Lower lobe of right lung (tissue), 2 donors: ENCODE measurements around the gene CD177. TPM values are rescaled to one million over a fixed set of nuclear protein-coding genes. Genes with fewer than 3 reads are reported as not detected.

Experiments
- ATAC-seq, 2 donors: fragments of 200-7000 bp; cut with Tn5 transposase; one replicate each; pipeline ENCODE4 v1.9.1; 2020 to 2022; ENCODE audit warnings: mild to moderate bottlenecking in 2 of 2, moderate library complexity in 2 of 2
- DNase-seq: peaks from one replicate; pipeline ENCODE4 v3.0.0-alpha.2; 2020
- H3K27ac ChIP-seq: fragments of 200-600 bp; one replicate; pipeline ENCODE4 v1.8.0; 2022
- H3K27me3 ChIP-seq: fragments of 200-600 bp; one replicate; pipeline ENCODE4 v1.8.0; 2022; ENCODE audit warnings: low read depth
- H3K36me3 ChIP-seq: fragments of 200-600 bp; one replicate; pipeline ENCODE4 v1.8.0; 2022; ENCODE audit warnings: mild to moderate bottlenecking
- H3K4me1 ChIP-seq: fragments of 200-600 bp; one replicate; pipeline ENCODE4 v1.8.0; 2022
- H3K4me3 ChIP-seq: fragments of 200-600 bp; one replicate; pipeline ENCODE4 v1.8.0; 2022; ENCODE audit warnings: mild to moderate bottlenecking
- H3K9me3 ChIP-seq: fragments of 200-600 bp; one replicate; pipeline ENCODE4 v1.8.0; 2022
- CTCF ChIP-seq: fragments of 200-600 bp; IDR thresholded peaks from one replicate; pipeline ENCODE4 v1.8.0; 2022; ENCODE audit warnings: antibody characterized with exemption, mild to moderate bottlenecking
- intact Hi-C: fragments of 100-400 bp; cut with DNase I; formaldehyde crosslinking; loops from one replicate; pipeline ENCODE4 v1.11.0; 2022
- total RNA-seq: library from RNA; stranded (reverse); fragmentation: NEBNext Ultra II Directional; extraction: Animal tissue kit (Norgen Biotek cat#: 25700); gene quantifications from one replicate; pipeline ENCODE4 v1.2.1, GENCODE V29; 2021
- donor health status: DM: no; HTN: yes; CAD: no; lungs with severe emphysema.

The CD177 gene
- total RNA-seq, 1 donor from 2014 or later: 5.7 TPM

GRCh38 chr19:43310221-43310620 is 43.3 kb upstream of the CD177 start:
- TF ChIP-seq CTCF: no peak
- Histone ChIP-seq H3K4me3 (no peak overlapping the region), H3K4me1 (no peaks in the 10 kb centered on the region), H3K27me3 (peaks cover 9% of the 10 kb centered on the region), H3K27ac (no peak overlapping the region), H3K36me3 (no peaks in the 10 kb centered on the region), H3K9me3 (no peaks in the 10 kb centered on the region)
- DNase-seq (no peak), ATAC-seq (no peak)
- intact Hi-C loops: no loop called here

- intact Hi-C loops: no loop called here
- DNase-seq (no peak), ATAC-seq (no peak)
- Histone ChIP-seq H3K36me3 (no peaks in the 10 kb centered on the region), H3K27me3 (peaks cover 11% of the 10 kb centered on the region), H3K27ac (no peak overlapping the region), H3K4me3 (no peak overlapping the region), H3K4me1 (no peaks in the 10 kb centered on the region), H3K9me3 (no peaks in the 10 kb centered on the region)
- no peak for TF ChIP-seq CTCF
These were observed 42.2 kb upstream of the CD177 start for GRCh38 chr19:43311256-43311655.

- intact Hi-C loops: no loop called here
- TF ChIP-seq CTCF: no peak
- no peak for DNase-seq
- no peak for ATAC-seq
- Histone ChIP-seq H3K36me3 (no peaks in the 10 kb centered on the region), H3K4me3 (no peak overlapping the region), H3K27me3 (peaks cover 16% of the 10 kb centered on the region), H3K27ac (no peak overlapping the region), H3K4me1 (no peaks in the 10 kb centered on the region), H3K9me3 (no peaks in the 10 kb centered on the region)
These were observed 41.8 kb upstream of the CD177 start for GRCh38 chr19:43311706-43312105.

- no peak for DNase-seq
- no peaks in the 10 kb centered on the region for H3K9me3 ChIP-seq
- no peaks in the 10 kb centered on the region for H3K4me1 ChIP-seq
- H3K4me3 ChIP-seq: no peak overlapping the region
- intact Hi-C loops: no loop called here
- H3K36me3 ChIP-seq: no peaks in the 10 kb centered on the region
- no peak overlapping the region for H3K27ac ChIP-seq
- peaks cover 7% of the 10 kb centered on the region for H3K27me3 ChIP-seq
- no peak for ATAC-seq
- TF ChIP-seq CTCF: no peak
These were observed 39.6 kb upstream of the CD177 start for GRCh38 chr19:43313711-43314495.

- Histone ChIP-seq H3K36me3 (no peaks in the 10 kb centered on the region), H3K9me3 (no peaks in the 10 kb centered on the region), H3K27ac (no peak overlapping the region), H3K27me3 (peaks cover 7% of the 10 kb centered on the region), H3K4me3 (no peak overlapping the region), H3K4me1 (no peaks in the 10 kb centered on the region)
- DNase-seq (no peak), ATAC-seq (no peak)
- intact Hi-C loops: no loop called here
- TF ChIP-seq CTCF: no peak
These were observed 37.6 kb upstream of the CD177 start for GRCh38 chr19:43315851-43316250.
